HG03066 (cell line): ENCODE data around the gene AXIN1.
"Not testable (repeated sequence)": the region's sequence is repeated elsewhere in the genome, so short reads cannot be mapped to it uniquely, and the experiment has no call there.

Experiments used
- ATAC-seq: cut with Tn5 transposase; IDR thresholded peaks from one replicate; pipeline ENCODE4 v1.9.1; 2021; ENCODE audit warnings: low read depth; ENCODE audit not compliant: unreplicated experiment

AXIN1 gene

GRCh38 chr16:381789-382717 lies 29.5 kb upstream of the AXIN1 start, which contains the start of gene PGAP6:
TSS of gene PGAP6 (minus strand) at chr16:381978. CDS start at chr16:381821, 157 bp downstream.
- peak; percentile 52 for ATAC-seq

- peak; percentile 28 for ATAC-seq
Observed at GRCh38 chr16:381012-381788, 28.7 kb upstream of the AXIN1 start.

GRCh38 chr16:380762-381011 lies 28.2 kb upstream of the AXIN1 start:
- ATAC-seq = no peak

GRCh38 chr16:379961-380761 lies 27.6 kb upstream of the AXIN1 start:
- ATAC-seq = no peak

GRCh38 chr16:379183-379960 lies 26.8 kb upstream of the AXIN1 start:
- ATAC-seq = no peak

- no peak for ATAC-seq
Observed at GRCh38 chr16:378821-379182, 26.3 kb upstream of the AXIN1 start.

- not testable (repeated sequence) for ATAC-seq
Observed at GRCh38 chr16:378113-378820, 25.7 kb upstream of the AXIN1 start.

- no peak for ATAC-seq
Observed at GRCh38 chr16:377419-377951, 25.0 kb upstream of the AXIN1 start.

- ATAC-seq = no peak
Observed at GRCh38 chr16:376817-377418, 24.4 kb upstream of the AXIN1 start.

GRCh38 chr16:375927-376816 lies 23.6 kb upstream of the AXIN1 start:
- ATAC-seq = no peak

- no peak for ATAC-seq
Observed at GRCh38 chr16:375212-375611, 22.7 kb upstream of the AXIN1 start.

GRCh38 chr16:374616-374926 lies 22.0 kb upstream of the AXIN1 start:
- ATAC-seq = no peak

- ATAC-seq = no peak
Observed at GRCh38 chr16:373848-374615, 21.5 kb upstream of the AXIN1 start.

GRCh38 chr16:373020-373598 lies 20.6 kb upstream of the AXIN1 start:
- no peak for ATAC-seq

- no peak for ATAC-seq
Observed at GRCh38 chr16:372302-372983, 19.9 kb upstream of the AXIN1 start.

GRCh38 chr16:371515-372301 lies 19.2 kb upstream of the AXIN1 start:
- ATAC-seq = no peak
